ENCODE data around the gene FASN. TPM values are rescaled to one million over a fixed set of nuclear protein-coding genes. Genes with fewer than 3 reads are reported as not detected.

Gene FASN
- total and polyA plus RNA-seq, 2 donors (not counting 3 experiments of a cell fraction or from before 2014, with no cell fraction given) = 101 to 360 TPM

GRCh38 chr17:82048571-82048971, 49.5 kb downstream of the FASN start:
- H3K4me2 ChIP-seq (ENCODE audit: insufficient read depth, low read length) = no peak overlapping the region
- CTCF ChIA-PET = interaction anchor here (1.0 kb wide), 1 partner anchor 18 kb away, joined by 4 read pairs; the partner anchor contains the start of gene RAC3
- no peaks in the 10 kb centered on the region for H3K9me3 ChIP-seq (replicated peaks; ENCODE audit: control insufficient read depth, insufficient read depth, low read length)
- H3K27ac ChIP-seq (ENCODE audit: insufficient read depth, low read depth, low read length) = no peak overlapping the region
- H3K36me3 ChIP-seq (ENCODE audit: control insufficient read depth in 2 of 2, extremely low read depth in 1 of 2, insufficient read depth in 2 of 2, low read length in 2 of 2) = peaks cover 0 to 8% of the 10 kb centered on the region in 2 experiments
- FAIRE-seq (no peak), DNase-seq (ENCODE audit: low read depth, low spot score) (no peak)
- H3K4me3 ChIP-seq (replicated peaks in 1 of 3; ENCODE audit: insufficient read depth in 1 of 3, low read depth in 1 of 3, low read length in 3 of 3) = no peak overlapping the region
- intact Hi-C loops (cut with micrococcal nuclease) (no loop called here), dilution Hi-C loops (cut with MboI; ENCODE audit: extremely low pct_ligation_motif_present, low sequenced_read_pairs) (no loop called here)
- no peaks in the 10 kb centered on the region for H3K9me1 ChIP-seq (replicated peaks; ENCODE audit: control insufficient read depth, extremely low read depth, insufficient read depth, low read length)
- TF ChIP-seq POLR2A (IDR thresholded peaks at IDR 0.05; ENCODE audit: low read depth, low read length) (no peak), JUN (IDR thresholded peaks at IDR 0.05; ENCODE audit: borderline replicate concordance, insufficient read depth, insufficient read length, low read depth) (no peak), FOS (IDR thresholded peaks at IDR 0.05; ENCODE audit: borderline replicate concordance, insufficient read depth, low read length) (no peak), MYC (IDR thresholded peaks at IDR 0.05; ENCODE audit: low read depth, low read length) (no peak), MAX (IDR thresholded peaks at IDR 0.05; ENCODE audit: insufficient read depth, insufficient read length) (no peak), CTCF (IDR thresholded peaks at IDR 0.05; ENCODE audit: extremely low read depth in 1 of 2, insufficient read depth in 1 of 2, low read depth in 1 of 2, low read length in 2 of 2) (no peak), POLR2AphosphoS5 (IDR thresholded peaks at IDR 0.05; ENCODE audit: insufficient read depth, low read depth, low read length) (no peak), EZH2 (IDR thresholded peaks at IDR 0.05; ENCODE audit: borderline replicate concordance, low read depth, low read length, severe bottlenecking) (no peak), GATA2 (IDR thresholded peaks at IDR 0.05; ENCODE audit: insufficient read depth, insufficient read length, low read depth, low read length) (no peak)
- H2AFZ ChIP-seq (ENCODE audit: low read depth, low read length) = no peak overlapping the region
- BruUV-seq (replicated peaks) = no TSS peak
- H4K20me1 ChIP-seq (replicated peaks; ENCODE audit: control insufficient read depth, extremely low read depth, insufficient read depth, low read length) = no peaks in the 10 kb centered on the region
- H3K27me3 ChIP-seq (ENCODE audit: control insufficient read depth in 2 of 2, insufficient read depth in 2 of 2, low read length in 2 of 2) = no peaks in the 10 kb centered on the region
- H3K79me2 ChIP-seq (ENCODE audit: control insufficient read depth, insufficient read depth, low read length) = peaks cover 11% of the 10 kb centered on the region
- peaks cover 11% of the 10 kb centered on the region for H3K4me1 ChIP-seq (ENCODE audit: control insufficient read depth, extremely low read depth, insufficient read depth, low read length)
- no peak overlapping the region for H3K9ac ChIP-seq (replicated peaks; ENCODE audit: extremely low read depth, insufficient read depth, low read length)
- POLR2A ChIA-PET = no interaction called here
